Measurements from ENCODE around the gene BOK.

Gene BOK

DNA sequence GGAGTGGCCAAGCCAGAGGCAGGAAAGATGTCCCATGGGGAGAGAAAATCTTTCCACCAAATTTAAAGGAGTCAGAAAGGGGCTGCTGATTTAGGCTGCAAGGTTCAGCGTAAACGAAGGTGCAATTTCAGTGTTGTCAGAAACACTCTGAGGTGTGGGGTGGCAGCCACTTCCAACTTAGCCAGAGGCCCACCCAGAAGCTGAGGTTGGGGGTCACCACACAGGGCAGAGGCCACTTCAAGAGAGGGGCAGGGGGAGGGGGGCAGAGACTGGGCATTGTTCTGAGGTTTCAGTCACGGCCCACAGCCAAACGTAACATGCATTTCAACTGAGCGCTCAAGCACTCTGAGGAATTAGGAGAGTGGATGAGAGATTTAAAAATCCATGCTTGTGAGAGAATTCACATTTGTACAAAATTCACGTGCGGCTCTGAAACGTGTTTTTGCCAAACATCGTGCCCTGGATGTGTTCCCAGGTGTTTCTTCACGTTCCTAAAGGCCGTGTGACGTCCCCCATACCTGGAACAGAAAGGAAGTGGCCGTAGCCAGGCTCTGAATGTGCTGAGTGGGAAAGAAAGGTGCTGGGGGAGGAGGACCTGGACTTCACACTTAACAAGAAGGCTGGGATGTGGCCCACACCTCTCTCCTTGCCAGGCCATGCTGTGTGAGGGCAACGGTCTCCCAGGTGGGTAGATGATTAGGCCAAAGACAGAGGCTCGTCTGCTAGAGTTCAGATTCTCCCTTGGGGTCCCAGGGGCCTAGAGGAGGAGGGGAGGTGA, 19.5 kb upstream of the BOK start:
- DNase-seq (ENCODE audit: low spot score) = no peak

GRCh38 chr2:241539616-241540374, 18.8 kb upstream of the BOK start:
- DNase-seq (ENCODE audit: low spot score) = no peak

DNA sequence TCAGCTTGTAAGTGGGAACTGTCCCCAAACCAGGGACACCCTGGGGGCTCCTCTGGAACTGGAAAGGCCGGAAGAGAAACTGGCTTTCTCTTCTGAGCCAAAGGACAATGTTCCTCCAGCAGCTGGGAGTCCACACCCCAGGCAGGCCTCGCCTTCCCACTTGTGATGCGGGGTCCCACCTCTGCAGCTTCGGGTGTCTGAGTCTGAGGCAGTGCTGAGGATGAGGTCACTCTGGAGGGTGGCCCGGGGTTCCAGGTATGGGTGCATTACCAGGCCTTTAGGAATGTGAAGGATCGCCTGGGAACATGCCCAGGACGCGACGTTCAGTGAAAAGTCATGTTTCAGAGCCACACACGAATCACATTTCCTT, 18.2 kb upstream of the BOK start:
- DNase-seq (ENCODE audit: low spot score) = no peak

- peak; percentile 73 for DNase-seq (ENCODE audit: low spot score)
Observed at GRCh38 chr2:241540771-241541561, 17.6 kb upstream of the BOK start.

- no peak for DNase-seq (ENCODE audit: low spot score)
Observed at GRCh38 chr2:241541564-241542277, 16.8 kb upstream of the BOK start.

GRCh38 chr2:241542278-241542605, 16.3 kb upstream of the BOK start:
- no peak for DNase-seq (ENCODE audit: low spot score)

GRCh38 chr2:241545106-241545505, 13.4 kb upstream of the BOK start:
- DNase-seq (ENCODE audit: low spot score) = no peak

DNA sequence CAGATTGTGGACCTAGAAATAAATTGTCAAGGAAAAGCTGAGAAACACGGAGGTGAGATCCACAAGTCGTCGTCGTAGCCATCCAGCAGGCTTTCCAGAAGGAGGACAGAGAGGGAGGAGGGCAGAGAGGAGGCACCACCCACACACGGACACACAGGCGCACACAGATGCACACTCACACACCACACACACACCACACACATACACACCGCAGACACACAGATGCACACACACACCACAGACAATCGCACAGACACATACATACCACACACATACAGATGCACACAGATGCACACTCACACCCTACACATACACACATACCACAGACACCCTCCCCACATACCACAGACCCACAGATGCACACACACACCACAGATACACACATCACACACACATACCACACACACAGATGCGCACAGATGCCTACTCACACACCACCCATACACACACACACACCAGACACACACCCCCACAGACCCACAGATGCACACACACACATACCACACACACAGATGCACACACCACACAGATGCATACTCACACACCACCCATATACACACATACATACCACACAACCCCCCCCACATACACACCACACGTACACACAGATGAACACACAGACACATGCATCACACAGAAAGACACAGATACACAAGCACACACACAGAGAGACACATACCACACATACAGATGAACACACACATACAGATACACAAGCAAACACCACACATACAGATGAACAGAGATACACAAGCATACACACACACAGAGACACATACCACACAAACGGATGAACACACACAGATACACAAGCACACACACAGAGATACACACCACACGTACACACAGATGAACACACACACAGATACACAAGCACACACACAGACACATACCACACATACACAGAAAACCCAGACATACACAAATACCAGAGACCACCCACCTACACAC, 12.7 kb upstream of the BOK start:
- no peak for DNase-seq (ENCODE audit: low spot score)

- DNase-seq (ENCODE audit: low spot score) = no peak
Observed at GRCh38 chr2:241546771-241547498, 11.6 kb upstream of the BOK start.

DNA sequence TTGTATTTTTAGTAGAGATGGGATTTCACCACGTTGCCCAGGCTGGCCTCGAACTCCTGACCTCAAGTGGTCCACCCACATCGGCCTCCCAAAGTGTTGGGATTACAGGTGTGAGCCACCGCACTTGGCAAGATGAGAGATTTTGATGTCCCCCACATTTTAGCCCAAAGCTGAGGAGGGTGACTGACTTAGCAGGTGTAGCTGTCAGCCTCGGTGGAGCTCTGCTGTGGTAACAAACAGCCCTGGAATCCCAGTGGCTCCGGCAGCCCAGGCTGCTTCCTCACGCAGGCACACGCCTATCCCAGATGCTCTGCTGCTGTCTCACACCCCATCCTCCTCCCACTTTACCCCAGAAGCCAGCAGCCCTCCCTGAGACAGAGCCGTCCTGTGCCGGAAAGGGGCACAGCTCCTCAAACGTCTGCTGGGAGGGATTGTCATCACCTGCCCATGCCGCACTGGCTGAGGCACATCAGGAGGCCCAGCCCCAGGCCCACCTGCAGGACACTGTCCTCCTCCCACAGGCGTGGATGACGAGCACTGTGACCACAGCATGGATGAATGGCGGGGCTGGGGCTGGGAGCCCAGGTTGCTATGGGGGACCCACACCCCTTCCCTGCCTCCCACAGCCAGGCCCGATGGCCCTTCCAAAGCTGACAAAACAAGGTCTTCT, 10.6 kb upstream of the BOK start:
- no peak for DNase-seq (ENCODE audit: low spot score)

DNA sequence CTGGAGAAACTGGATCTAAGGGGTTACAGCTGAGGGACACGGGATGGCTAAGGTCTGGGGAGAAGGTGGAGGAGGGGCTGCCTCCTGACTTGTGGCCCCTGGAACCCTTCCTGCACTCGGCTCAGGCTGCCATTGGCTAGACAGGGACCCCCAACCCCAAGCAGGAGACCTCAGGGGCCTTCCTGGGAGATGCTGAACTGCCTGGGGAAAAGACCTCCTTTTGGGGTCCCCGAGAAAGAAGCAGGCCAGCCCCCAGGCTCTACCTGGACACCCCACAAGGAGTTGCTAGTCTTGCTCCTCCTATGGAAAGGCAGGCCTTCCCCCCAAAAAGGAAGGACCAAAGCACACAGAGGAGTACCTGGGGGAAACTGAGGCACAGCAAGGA, 10.1 kb upstream of the BOK start:
- DNase-seq (ENCODE audit: low spot score) = no peak

GRCh38 chr2:241550616-241551580, 7.6 kb upstream of the BOK start:
- DNase-seq (ENCODE audit: low spot score) = no peak

DNA sequence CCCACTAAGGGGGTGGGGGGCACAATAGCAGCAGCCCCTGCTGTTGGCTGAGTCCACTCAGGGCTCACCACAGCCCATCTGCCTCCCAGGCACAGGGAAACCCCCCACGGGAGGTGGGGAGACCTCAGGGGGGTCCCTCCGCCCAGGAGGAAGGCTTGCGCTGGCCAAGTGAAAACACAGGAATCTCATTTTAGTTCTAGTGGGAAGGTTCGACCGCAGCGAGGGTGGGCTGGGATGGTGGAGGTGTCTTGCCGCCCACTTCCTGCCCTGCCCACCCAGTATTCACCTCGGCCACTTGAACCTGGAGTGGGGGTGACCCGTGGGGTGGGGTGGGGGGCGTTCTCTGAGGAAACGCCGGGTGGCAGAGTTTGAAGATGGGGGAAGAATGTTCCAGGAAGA, 6.9 kb upstream of the BOK start:
- DNase-seq (ENCODE audit: low spot score) = no peak

GRCh38 chr2:241551998-241552737, 6.4 kb upstream of the BOK start:
- no peak for DNase-seq (ENCODE audit: low spot score)

- no peak for DNase-seq (ENCODE audit: low spot score)
Observed at GRCh38 chr2:241553512-241553830, 5.1 kb upstream of the BOK start.

DNA sequence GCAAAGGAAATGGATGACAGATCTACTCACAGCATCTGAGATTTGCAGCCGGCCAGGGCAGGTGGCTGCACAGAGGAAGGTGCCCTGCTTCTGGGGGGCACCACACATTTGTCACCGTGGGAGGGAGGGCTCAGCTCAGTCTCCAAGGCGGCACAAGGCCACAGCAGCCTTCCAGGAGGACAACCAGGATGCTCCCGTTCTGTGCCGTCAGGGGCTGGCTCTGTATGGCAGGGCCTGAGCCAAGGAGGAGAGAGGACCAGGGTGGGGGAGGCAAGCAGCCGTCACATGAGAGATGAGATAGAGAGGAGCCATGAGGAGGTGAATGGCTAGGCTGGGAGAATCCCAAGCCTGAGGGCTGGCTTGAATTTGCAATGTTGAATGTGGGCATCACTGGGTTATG, 4.6 kb upstream of the BOK start:
- no peak for DNase-seq (ENCODE audit: low spot score)

GRCh38 chr2:241554610-241555322, 3.8 kb upstream of the BOK start:
- no peak for DNase-seq (ENCODE audit: low spot score)

GRCh38 chr2:241555711-241556110, 2.8 kb upstream of the BOK start:
- DNase-seq (ENCODE audit: low spot score) = no peak

Measured in hematopoietic multipotent progenitor cell treated with erythropoietin and hydrocortisone succinate and interleukin-3 and kit ligand, for 15 days (in vitro differentiated cells).